Measurements from ENCODE around the gene SYNGAP1.

Gene SYNGAP1

GRCh38 chr6:33418690-33419291 is 1.1 kb upstream of the SYNGAP1 start:
- Histone ChIP-seq H3K9ac (peak overlapping the region; percentile 37; the same call in 1 of the 2 replicates), H3K27me3 (ENCODE audit: insufficient read depth, low read depth) (no peaks in the 10 kb centered on the region), H2AFZ (ENCODE audit: low read depth) (peak overlapping the region; percentile 46; the same call in 1 of the 2 replicates), H4K20me1 (ENCODE audit: insufficient read depth) (no peaks in the 10 kb centered on the region), H3K4me1 (ENCODE audit: low read depth, poor library complexity, severe bottlenecking) (peaks cover 28% of the 10 kb centered on the region), H3K36me3 (ENCODE audit: insufficient read depth) (no peaks in the 10 kb centered on the region), H3K4me2 (peak overlapping the region; percentile 42), H3K4me3 (IDR thresholded peaks at IDR 0.05; ENCODE audit: insufficient read depth, low read depth, low read length) (no peak overlapping the region), H3K27ac (peak overlapping the region; percentile 56), H3K79me2 (ENCODE audit: insufficient read depth, low read depth) (peaks cover 21% of the 10 kb centered on the region)
- TF ChIP-seq CTCF (conservative IDR thresholded peaks at IDR 0.05; ENCODE audit: low read depth, low read length) = no peak

GRCh38 chr6:33420491-33421343 is 852 bp downstream of the SYNGAP1 start:
- Histone ChIP-seq H3K9ac (no peak overlapping the region), H3K27ac (no peak overlapping the region), H3K27me3 (ENCODE audit: insufficient read depth, low read depth) (no peaks in the 10 kb centered on the region), H3K4me2 (no peak overlapping the region), H2AFZ (ENCODE audit: low read depth) (no peak overlapping the region), H3K36me3 (ENCODE audit: insufficient read depth) (no peaks in the 10 kb centered on the region), H3K4me1 (ENCODE audit: low read depth, poor library complexity, severe bottlenecking) (peaks cover 39% of the 10 kb centered on the region), H3K4me3 (IDR thresholded peaks at IDR 0.05; ENCODE audit: insufficient read depth, low read depth, low read length) (no peak overlapping the region), H3K79me2 (ENCODE audit: insufficient read depth, low read depth) (peaks cover 20% of the 10 kb centered on the region), H4K20me1 (ENCODE audit: insufficient read depth) (no peaks in the 10 kb centered on the region)
- no peak for TF ChIP-seq CTCF (conservative IDR thresholded peaks at IDR 0.05; ENCODE audit: low read depth, low read length)

- no peaks in the 10 kb centered on the region for H3K36me3 ChIP-seq (ENCODE audit: insufficient read depth)
- H3K79me2 ChIP-seq (ENCODE audit: insufficient read depth, low read depth) = peaks cover 14% of the 10 kb centered on the region
- no peak overlapping the region for H3K4me3 ChIP-seq (IDR thresholded peaks at IDR 0.05; ENCODE audit: insufficient read depth, low read depth, low read length)
- no peaks in the 10 kb centered on the region for H4K20me1 ChIP-seq (ENCODE audit: insufficient read depth)
- no peak overlapping the region for H3K4me2 ChIP-seq
- H3K4me1 ChIP-seq (ENCODE audit: low read depth, poor library complexity, severe bottlenecking) = peaks cover 33% of the 10 kb centered on the region
- H3K27me3 ChIP-seq (ENCODE audit: insufficient read depth, low read depth) = no peaks in the 10 kb centered on the region
- TF ChIP-seq CTCF (conservative IDR thresholded peaks at IDR 0.05; ENCODE audit: low read depth, low read length) = no peak
- H3K9ac ChIP-seq = no peak overlapping the region
- no peak overlapping the region for H3K27ac ChIP-seq
- H2AFZ ChIP-seq (ENCODE audit: low read depth) = no peak overlapping the region
Measured at GRCh38 chr6:33421344-33421643, 1.4 kb downstream of the SYNGAP1 start.

- Histone ChIP-seq H4K20me1 (ENCODE audit: insufficient read depth) (no peaks in the 10 kb centered on the region), H3K79me2 (ENCODE audit: insufficient read depth, low read depth) (no peaks in the 10 kb centered on the region), H3K27ac (no peak overlapping the region), H3K4me3 (IDR thresholded peaks at IDR 0.05; ENCODE audit: insufficient read depth, low read depth, low read length) (no peak overlapping the region), H3K9ac (no peak overlapping the region), H2AFZ (ENCODE audit: low read depth) (no peak overlapping the region), H3K4me1 (ENCODE audit: low read depth, poor library complexity, severe bottlenecking) (peaks cover 34% of the 10 kb centered on the region), H3K36me3 (ENCODE audit: insufficient read depth) (no peaks in the 10 kb centered on the region), H3K4me2 (peak overlapping the region; percentile 99; the same call in 1 of the 2 replicates), H3K27me3 (ENCODE audit: insufficient read depth, low read depth) (no peaks in the 10 kb centered on the region)
- no peak for TF ChIP-seq CTCF (conservative IDR thresholded peaks at IDR 0.05; ENCODE audit: low read depth, low read length)
Measured at GRCh38 chr6:33423777-33424176, 3.9 kb downstream of the SYNGAP1 start.

Data from KMS-11 (cell line).